Left lobe of liver (tissue), 2 donors: Measurements from ENCODE around the gene NLGN1. TPM values are rescaled to one million over a fixed set of nuclear protein-coding genes. Genes with fewer than 3 reads are reported as not detected.

Source experiments
- ATAC-seq: fragments of 200-7000 bp; cut with Tn5 transposase; one replicate; pipeline ENCODE4 v1.9.1; 2020; ENCODE audit warnings: mild to moderate bottlenecking, moderate library complexity
- DNase-seq: peaks from one replicate; pipeline ENCODE4 v3.0.0-alpha.2; 2020; ENCODE audit warnings: low spot score
- total RNA-seq: library from RNA; stranded (reverse); gene quantifications from one replicate; pipeline ENCODE4 v1.2.1, GENCODE V29; 2021
- donor health status: DM: no; HTN: no; CAD: no; lungs with moderate emphysema.
- donor health status: DM: no; HTN: yes; CAD: no.

The NLGN1 gene
- total RNA-seq, 1 donor from 2014 or later: not detected

DNA sequence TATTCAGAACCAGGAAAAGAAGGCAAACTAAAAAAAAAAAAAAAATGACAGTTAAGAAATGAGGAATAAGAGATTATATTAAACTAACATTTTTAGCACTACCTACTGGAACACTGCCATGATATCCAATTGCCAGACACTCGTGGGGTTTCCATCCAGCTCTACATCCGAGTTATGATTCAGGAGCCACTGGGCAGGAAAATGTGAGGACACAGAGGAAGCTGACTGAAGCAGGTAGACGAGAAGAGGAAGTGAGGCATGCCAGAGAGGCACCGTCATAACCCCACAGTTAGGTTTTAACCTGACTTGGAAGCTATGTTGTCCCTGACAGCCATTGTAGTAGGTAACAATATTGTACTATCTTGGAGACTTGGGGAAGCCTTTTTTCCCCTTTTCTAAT is 495.0 kb downstream of the NLGN1 start:
- DNase-seq (no peak), ATAC-seq (no peak)

DNA sequence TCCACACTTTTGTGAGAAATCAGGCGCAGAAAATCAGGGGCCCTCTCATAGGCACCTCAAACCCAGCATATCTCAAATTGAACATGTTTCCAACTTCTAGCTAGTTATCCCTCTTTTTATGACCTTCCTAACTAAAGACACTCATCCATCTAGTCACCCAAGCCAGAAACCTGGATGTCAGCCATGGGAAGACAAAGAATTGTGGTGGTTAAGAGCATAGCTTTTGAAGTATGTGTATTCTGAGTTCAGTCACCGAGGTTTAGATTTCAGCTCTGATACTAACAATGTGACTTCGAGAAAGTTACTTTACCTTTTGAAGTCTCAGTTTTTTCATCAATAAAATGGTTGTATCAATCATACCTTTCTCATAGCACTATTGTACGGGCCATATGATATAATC is 495.5 kb downstream of the NLGN1 start:
- DNase-seq (no peak), ATAC-seq (no peak)

DNA sequence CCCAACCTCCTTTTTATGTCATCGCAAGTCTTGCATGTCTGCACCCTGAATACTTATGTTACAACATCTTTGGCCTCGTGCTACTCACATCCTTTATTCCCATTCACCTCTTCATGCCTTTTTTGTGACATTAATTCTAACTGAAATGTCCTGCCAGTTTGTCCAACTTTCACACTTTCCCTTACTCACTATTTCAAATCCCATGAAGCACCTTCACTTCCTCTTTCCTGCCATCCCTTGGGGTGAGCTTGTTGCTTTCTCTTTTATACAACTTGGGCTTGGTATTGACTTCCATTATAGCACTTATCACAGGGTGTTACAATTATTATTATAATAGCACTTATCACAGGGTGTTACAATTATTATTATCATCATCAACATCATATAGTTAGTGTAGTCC is 496.3 kb downstream of the NLGN1 start:
- no peak for DNase-seq
- ATAC-seq: no peak

DNA sequence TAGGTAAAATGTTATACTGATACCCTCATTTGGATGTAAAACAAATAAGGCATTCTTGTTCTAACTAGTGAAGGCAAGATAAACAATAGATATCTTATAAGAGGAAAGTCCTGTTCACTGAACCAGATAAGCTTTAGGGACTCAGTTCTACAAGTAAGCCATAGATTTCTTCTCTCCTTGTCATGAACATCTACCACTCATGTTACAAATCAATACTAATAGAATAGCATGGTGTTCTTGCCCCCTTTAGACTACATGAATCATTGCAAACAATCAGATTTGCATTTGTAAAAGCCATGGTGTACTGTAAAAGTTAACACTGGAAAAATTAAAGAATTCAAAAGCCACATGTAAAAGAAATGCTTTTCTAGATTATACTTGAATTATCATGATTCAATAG is 500.1 kb downstream of the NLGN1 start:
- no peak for DNase-seq
- no peak for ATAC-seq

DNA sequence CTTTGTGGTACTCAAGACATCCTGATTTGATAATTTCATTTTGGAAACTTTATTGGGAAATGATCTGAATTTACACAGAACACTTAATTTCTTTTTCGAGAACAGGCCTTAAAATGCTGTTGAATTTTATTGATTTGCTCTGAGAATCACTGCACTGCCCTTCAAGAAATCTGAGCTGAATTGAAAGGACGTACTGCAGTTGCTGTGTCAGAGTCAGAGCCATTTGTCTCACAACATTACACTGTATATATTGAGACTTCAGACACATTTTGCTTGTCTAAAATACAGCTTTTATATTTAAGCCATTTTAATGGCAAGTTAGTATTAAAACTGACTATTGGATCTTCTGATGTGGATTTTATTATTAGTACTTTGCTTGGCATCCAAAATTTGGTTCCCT is 504.1 kb downstream of the NLGN1 start:
- ATAC-seq: no peak

DNA sequence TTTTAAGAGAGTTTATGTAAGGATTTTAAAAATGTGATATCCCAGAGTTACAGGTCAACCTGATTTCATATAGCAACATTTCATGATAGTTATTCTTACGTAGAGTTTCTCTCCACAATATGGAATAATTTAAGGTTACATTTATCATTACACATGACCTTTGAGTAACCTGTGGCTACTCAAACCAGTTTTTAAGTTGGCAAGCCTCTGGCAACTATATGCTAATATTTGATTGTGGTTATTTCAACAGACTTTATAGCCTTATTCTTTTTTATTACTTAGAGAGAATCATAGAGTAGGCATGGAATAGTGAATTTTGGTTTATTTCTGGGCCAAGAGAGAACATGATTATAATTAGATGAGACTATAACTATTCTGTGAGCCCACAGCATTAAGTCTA is 504.9 kb downstream of the NLGN1 start:
- DNase-seq (no peak), ATAC-seq (no peak)

More for the DNA sequence above, 504.1 kb downstream of the NLGN1 start:
- DNase-seq: no peak

DNA sequence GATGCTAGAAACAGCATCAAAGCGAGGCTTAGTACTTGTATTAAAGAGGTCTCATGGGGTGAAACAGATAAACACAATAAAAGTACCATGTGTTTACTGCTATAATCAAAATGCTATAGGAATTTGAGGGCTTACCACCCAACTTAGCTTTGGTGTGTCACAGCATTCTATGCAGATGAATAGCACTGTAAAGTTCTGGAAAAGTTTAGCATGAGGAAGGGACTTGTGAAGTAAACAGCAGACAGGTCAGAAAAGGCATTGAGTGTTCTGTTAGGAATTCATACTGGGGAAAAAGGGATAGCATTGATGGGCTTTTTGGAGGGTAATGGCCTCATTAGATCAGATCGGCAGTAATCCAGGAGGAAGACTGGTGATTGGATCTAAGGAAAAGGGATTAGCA is 505.3 kb downstream of the NLGN1 start:
- ATAC-seq: no peak
- no peak for DNase-seq

DNA sequence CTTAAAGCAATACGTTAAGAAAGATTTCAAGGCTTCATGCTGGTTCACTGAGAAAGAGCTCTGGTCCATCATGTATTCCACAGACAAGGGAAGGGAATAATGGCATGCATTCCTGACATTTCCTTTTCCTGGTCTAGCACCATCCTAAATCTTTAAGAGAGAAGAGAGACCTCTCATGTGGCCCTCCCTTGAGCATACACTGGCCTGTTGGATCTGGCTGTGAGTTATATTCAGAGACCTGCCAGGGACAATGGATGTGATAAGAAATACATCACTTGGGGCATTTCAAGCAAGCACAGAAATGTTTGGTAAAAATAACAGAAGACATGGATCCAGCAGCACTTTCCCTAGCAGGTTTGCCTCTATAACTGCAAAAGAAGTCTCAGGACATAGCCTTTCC is 507.8 kb downstream of the NLGN1 start:
- DNase-seq (no peak), ATAC-seq (no peak)

DNA sequence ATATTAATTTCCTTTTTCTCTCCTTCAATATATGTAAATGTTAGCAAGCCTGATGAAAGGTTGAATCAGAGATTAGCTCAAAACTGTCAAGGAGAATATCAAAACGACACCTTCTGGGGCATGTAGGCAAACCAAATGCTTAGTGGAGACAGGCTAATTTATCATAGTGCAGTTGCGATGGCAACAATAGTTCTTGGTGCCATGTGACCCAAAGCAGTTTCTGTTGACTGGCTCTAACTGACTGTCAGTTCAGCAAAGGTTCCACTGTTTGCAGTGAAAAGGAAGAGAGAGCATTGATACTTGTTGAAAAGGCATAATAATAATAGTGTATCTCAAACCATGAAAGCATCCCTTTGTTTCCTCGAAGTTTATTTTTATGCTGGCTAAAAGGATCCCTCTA is 513.9 kb downstream of the NLGN1 start:
- DNase-seq: no peak
- no peak for ATAC-seq

DNA sequence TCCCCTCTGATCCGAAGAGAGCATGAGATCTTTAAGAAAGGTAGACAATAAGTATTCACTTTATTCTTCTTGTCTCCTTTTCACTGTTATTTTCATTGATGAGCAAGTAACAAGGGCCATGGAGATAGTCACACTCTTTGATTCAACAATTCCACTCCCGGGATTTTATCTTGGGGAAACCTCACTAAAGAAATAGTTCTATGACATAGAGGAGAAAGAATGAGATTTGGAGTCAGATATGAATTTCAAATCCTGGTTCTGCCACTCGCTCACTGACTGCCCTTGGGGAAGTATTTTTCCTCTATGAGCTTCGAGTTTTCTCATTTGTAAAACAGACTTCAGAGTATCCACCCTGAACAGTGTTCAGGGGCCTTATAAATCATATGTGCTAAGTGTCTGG is 514.6 kb downstream of the NLGN1 start:
- DNase-seq (no peak), ATAC-seq (no peak)

DNA sequence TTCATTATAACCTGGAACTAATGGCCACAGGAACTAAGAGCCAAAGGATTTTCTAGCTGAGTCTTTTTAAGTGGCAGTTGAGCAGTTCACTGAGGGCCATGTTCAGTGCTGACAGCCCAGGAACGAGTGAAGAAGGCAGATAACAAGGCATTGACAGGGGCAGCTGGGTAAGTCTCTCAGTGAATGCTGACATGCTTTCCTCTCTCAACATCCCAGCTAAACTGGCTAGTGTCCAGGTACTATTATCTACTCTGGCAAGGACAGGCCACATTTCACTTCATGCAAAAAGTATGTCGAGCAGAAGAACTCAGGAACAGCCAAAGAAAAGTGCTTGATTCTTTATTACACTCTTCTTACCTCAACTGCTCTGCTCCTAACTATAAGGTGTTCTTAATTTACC is 515.9 kb downstream of the NLGN1 start:
- no peak for DNase-seq
- no peak for ATAC-seq

DNA sequence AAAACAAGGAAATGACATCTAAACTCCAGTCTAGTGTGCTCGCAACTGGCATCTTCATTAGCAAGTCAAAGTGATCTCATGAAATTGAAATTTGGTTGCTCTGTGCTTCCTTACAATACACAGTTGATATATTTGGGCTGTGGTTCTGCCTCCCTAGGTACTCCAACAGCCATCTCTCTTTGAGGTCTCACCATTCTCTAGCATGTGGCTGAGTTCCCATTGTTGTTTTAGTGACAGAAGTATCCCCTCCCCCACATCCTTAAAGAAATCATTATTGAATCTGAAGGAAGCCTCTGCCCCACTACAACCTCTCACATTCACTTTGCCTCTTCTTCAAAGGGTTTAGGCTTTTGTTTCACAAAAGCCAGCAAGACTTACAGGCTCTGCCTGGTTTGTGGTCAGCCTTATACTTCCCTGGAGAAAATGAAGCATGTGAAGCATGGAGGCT is 516.5 kb downstream of the NLGN1 start:
- DNase-seq: no peak
- ATAC-seq: no peak

DNA sequence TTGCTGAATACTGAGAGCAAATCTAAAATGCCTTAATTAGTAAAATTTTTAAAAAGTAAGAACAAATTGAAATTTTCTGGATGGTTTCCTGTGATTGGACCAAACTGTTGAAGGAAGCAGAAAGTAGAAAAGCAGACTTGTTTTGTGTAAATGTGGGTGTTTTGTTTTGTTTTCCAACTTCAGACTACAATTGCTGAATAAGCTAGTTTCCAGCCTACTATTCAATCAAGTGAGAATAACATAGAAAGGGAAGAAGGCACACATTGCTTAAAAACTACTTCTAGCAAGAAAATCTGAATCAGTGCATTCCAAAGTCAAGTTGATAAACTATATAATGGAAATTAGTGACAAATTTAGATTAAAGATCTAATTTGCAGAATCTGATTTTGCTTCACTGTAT is 519.3 kb downstream of the NLGN1 start:
- ATAC-seq (no peak), DNase-seq (no peak)

DNA sequence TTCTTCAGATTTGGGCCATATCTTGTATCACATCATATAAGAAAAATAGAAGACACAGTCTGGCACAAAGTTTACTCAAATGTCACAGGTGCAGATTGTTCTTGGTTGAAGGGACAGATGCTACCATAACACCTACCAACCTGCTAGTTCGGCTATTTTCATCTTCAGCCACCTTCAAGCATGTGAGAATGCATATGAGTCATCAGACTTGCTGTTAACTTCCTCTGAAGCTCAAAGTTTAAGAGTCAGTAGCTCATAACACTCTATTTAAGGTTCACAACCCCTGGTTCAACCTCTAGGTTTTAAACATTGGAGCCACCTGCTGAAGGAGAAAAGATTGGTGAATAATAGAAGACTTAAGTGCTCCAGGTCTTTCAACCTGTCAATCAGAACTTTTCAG is 522.8 kb downstream of the NLGN1 start:
- ATAC-seq: no peak
- no peak for DNase-seq

DNA sequence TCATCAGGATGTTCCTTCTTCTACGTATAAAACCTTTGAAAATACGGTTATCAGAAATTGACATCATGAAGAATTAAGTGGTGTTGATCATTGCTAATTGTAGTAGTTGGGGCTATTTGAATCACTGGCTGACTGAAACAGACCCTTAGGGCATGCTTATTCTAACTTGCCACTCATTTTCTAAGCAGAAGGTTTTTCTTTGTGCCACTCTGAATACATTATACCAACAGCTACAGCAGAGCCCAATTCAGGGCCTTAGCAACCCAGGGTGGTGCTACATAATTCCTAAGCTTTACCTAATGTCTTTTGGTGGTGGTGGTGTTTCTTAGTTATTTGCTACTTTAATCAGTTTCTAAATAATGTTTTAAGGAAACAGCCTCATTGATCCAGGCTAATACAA is 524.2 kb downstream of the NLGN1 start:
- no peak for ATAC-seq
- no peak for DNase-seq

DNA sequence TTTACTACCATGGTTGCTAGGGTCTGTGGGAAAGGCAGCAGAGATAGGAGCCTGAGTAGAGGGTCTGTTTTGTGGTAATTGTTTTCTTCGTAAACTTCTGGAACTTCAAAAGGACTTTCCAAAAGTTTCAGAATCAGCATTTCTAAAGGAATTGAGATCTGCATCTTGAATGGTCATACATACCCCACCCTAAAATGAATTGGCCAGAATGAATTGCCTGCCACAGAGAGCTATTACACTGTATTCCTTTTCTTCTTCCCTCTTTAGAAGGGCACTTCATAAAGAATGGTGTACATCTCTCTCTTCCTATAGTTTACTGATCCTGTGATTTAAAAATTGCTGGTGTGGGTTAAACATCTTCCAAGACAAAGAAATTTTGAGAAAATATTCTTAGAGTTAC is 525.7 kb downstream of the NLGN1 start:
- ATAC-seq (no peak), DNase-seq (no peak)

DNA sequence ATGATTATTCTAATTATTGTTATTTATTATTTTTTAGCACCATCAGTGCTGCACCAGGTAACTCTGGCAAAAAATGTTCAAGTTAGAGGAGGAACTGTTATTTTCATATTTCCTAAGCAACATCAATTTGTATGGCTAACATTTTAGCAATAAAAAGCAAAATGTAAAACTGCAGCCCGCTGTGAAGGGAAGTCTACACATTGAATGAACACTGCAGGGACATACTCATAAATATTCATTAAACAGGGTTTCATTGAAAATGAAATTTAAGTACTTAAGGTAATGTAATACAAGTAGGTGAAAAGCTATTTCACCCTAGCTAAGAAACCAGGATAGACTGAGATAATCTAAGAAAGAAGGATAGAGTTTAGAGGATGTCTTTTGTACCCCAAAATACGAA is 532.7 kb downstream of the NLGN1 start:
- DNase-seq (no peak), ATAC-seq (no peak)

DNA sequence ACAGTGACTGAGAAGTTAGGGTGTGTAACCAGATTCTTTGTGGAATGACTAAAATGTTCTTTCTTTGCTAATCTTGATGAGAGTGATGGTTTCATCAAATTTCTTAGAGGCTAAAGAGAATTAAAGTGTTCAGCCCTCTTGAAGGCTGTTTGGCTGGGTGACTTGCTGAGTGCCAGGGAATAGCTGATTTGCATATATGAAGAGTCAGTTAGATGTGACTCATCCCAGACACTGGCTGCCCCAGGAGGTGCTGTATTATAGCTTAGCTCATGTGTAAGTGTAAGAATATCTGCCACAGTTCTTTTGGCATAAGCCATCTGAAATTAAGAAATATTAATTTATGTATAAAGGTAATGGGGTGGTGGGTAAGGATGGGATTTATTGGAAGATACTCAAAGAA is 535.1 kb downstream of the NLGN1 start:
- ATAC-seq (no peak), DNase-seq (no peak)

DNA sequence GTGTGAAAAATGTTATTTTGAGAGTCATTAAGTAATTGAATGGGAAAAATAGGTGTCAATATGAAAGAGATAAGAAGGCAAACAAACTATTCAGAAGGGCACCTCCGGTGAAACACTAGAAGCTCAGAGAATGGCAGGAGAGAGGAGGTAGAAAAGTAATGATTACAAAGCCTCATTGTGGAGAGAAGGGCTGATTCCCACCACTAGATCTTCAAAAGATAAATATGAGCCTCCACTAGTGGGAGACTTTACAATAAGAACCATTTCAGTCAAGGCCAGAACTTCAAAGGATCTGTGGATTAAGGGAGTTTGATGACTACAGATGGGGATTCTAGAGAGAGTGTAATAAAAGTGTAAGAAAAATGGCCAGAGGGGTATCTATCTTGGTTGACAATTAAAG is 535.6 kb downstream of the NLGN1 start:
- ATAC-seq (no peak), DNase-seq (no peak)

DNA sequence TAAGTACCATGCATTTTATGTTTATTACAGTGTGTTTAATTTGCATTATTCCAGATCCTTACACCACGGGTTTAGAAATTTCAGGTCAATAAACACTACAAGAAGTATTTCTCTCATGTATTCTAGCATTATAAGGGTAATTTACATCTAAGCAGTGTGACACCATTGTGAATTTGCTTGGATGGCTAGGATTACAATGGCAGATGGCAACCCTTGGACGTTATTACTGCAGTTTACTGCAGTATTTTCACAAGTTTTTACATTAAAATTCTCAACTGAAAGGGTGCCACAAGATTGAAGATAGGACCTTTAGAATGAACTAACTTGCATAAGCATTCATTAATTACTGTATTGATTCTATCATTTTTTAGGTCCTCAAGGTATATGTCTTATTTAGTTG is 538.8 kb downstream of the NLGN1 start:
- ATAC-seq: no peak
- DNase-seq: no peak

DNA sequence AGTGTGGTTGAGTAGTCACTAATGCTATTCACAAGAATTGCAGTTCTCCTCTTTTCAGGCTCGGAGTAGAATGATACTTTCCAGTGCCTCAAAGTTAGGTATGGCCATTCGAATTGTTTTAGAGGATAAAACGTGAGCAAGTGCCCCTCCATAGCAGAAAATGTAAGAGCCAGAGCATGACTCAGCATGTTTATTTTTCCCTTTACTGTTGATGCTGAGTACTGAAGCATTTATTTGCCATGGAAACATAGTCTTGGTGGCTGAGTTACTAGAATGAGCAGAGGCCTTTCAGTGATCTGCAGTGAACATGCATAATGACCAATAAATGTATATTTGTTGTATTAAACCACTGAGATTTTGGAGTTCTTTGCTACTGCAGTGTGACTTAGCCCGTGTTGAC is 540.6 kb downstream of the NLGN1 start:
- DNase-seq (no peak), ATAC-seq (no peak)

DNA sequence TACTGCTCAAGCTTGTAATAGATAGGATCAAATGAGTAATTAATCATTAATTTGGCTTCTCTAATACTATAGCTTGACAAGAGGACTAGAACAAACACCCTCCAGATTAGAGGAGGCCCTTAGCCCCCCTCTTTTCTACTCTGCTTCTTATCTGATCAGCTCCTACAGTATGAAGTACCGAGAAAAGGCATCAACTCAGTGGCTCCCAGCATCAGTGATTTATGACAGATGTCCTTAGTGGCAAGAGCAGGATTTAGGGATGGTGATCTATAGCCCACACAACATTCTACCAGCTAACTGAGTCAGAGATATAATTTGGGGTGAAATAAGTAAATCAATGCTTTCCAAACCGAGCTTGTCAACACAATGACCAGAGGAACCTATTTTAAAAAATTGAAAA is 541.1 kb downstream of the NLGN1 start:
- ATAC-seq (no peak), DNase-seq (no peak)

DNA sequence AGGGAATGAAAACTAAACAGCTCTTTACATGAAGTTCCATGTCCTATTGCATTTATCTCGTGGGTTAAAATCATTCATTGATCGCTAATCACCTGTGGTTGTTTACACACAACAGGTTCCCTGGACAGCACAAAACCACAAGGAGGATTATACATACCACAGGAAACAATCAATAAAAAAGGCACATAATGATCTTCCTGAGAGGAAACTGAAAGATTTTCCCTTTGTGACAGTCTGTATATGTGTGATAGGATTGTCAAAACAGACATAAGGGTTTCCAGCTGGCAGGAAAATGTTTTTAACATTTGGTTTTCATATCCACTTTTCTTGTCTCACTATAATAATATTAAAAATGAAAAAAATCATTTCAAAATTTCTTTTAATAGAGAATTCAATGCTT is 541.8 kb downstream of the NLGN1 start:
- ATAC-seq: no peak
- no peak for DNase-seq

DNA sequence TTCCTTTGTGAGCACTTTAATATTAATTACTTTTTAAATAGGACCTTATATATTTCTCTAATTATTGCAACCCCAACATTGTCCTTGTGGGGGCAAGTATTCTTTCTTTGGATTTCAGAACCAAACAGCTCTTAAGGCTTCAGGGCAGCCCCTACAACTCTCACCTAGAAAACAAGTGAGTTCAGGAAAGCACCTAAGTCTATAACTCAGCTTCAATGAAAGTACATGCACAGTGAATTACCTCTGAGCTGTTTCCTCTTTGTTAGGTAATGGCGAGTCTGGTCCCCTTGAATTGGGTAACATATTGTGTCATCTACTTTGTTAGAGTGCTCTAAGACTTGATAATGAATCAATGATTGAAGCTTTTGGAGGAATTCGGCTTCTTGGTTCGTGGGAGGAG is 545.7 kb downstream of the NLGN1 start:
- ATAC-seq: no peak

More for the DNA sequence above, 545.7 kb downstream of the NLGN1 start:
- DNase-seq: no peak
